ENCODE measurements around the gene FREM1.

- TF ChIP-seq POLR2AphosphoS5 (IDR thresholded peaks at IDR 0.05; ENCODE audit: insufficient read depth in 1 of 2, low read depth in 1 of 2), result no peak
- no peak for TF ChIP-seq POLR2A (IDR thresholded peaks at IDR 0.05)
- TF ChIP-seq, protein P1, sequence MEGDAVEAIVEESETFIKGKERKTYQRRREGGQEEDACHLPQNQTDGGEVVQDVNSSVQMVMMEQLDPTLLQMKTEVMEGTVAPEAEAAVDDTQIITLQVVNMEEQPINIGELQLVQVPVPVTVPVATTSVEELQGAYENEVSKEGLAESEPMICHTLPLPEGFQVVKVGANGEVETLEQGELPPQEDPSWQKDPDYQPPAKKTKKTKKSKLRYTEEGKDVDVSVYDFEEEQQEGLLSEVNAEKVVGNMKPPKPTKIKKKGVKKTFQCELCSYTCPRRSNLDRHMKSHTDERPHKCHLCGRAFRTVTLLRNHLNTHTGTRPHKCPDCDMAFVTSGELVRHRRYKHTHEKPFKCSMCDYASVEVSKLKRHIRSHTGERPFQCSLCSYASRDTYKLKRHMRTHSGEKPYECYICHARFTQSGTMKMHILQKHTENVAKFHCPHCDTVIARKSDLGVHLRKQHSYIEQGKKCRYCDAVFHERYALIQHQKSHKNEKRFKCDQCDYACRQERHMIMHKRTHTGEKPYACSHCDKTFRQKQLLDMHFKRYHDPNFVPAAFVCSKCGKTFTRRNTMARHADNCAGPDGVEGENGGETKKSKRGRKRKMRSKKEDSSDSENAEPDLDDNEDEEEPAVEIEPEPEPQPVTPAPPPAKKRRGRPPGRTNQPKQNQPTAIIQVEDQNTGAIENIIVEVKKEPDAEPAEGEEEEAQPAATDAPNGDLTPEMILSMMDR (IDR thresholded peaks at IDR 0.05), result no peak
Measured at GRCh38 chr9:14752871-14753270, 157.4 kb downstream of the FREM1 start.
